Hepatocyte (in vitro differentiated cells): ENCODE results near the gene PRR23E. TPM values are rescaled to one million over a fixed set of nuclear protein-coding genes. Genes with fewer than 3 reads are reported as not detected.

Experiments used
- DNase-seq: peaks from one replicate; pipeline ENCODE4 v3.0.0-alpha.2; 2016; ENCODE audit warnings: low spot score
- H2AFZ ChIP-seq: fragments of 200-600 bp; sonication (generic); 2 replicates; pipeline ENCODE4 v1.6.0; 2016; ENCODE audit warnings: antibody characterized with exemption, mild to moderate bottlenecking
- H3K27ac ChIP-seq: fragments of 200-600 bp; sonication (generic); 2 replicates; pipeline ENCODE4 v1.5.1; 2016; ENCODE audit warnings: mild to moderate bottlenecking
- H3K27me3 ChIP-seq: fragments of 200-600 bp; sonication (generic); 2 replicates; pipeline ENCODE4 v1.6.1; 2016
- H3K36me3 ChIP-seq: fragments of 200-600 bp; sonication (generic); replicated peaks from 2 replicates; pipeline ENCODE4 v1.5.1; 2016; ENCODE audit warnings: low read depth; ENCODE audit not compliant: insufficient read depth
- H3K4me1 ChIP-seq: fragments of 200-600 bp; sonication (generic); 2 replicates; pipeline ENCODE4 v1.5.1; 2016; ENCODE audit warnings: mild to moderate bottlenecking, moderate library complexity; ENCODE audit not compliant: insufficient read depth
- H3K4me2 ChIP-seq: fragments of 200-600 bp; sonication (generic); 2 replicates; pipeline ENCODE4 v1.6.0; 2016
- H3K4me3 ChIP-seq: fragments of 200-600 bp; sonication (generic); 2 replicates; pipeline ENCODE4 v1.5.1; 2016; ENCODE audit warnings: mild to moderate bottlenecking
- H3K79me2 ChIP-seq: fragments of 200-600 bp; sonication (generic); 2 replicates; pipeline ENCODE4 v1.6.0; 2017; ENCODE audit warnings: mild to moderate bottlenecking
- H3K9me2 ChIP-seq: fragments of 200-600 bp; sonication (generic); replicated peaks from 2 replicates; pipeline ENCODE4 v1.6.0; 2017; ENCODE audit warnings: mild to moderate bottlenecking; ENCODE audit not compliant: insufficient read depth
- H3K9me3 ChIP-seq: fragments of 200-600 bp; sonication (generic); 2 replicates; pipeline ENCODE4 v1.5.1; 2016; ENCODE audit warnings: low read depth, mild to moderate bottlenecking
- H4K20me1 ChIP-seq: fragments of 200-600 bp; sonication (generic); 2 replicates; pipeline ENCODE4 v1.6.0; 2016; ENCODE audit warnings: mild to moderate bottlenecking; ENCODE audit not compliant: insufficient read depth, poor library complexity, severe bottlenecking
- EZH2 ChIP-seq: fragments of 200-600 bp; sonication (generic); IDR thresholded peaks from 2 replicates; pipeline ENCODE4 v1.6.1; 2016; ENCODE audit warnings: antibody characterized with exemption, mild to moderate bottlenecking, borderline replicate concordance
- EZH2phosphoT487 ChIP-seq: fragments of 200-600 bp; sonication (generic); IDR thresholded peaks from one replicate; pipeline ENCODE4 v1.6.1; 2018; ENCODE audit warnings: antibody characterized with exemption, mild to moderate bottlenecking, low read depth, moderate library complexity; ENCODE audit not compliant: unreplicated experiment, severe bottlenecking
- WGBS: methylation state at CpG from one replicate; pipeline ENCODE4 v1.1.6; 2016; ENCODE audit warnings: low lambda C conversion rate; ENCODE audit errors: missing lambda C conversion rate; 5-methylcytosine and 5-hydroxymethylcytosine counted together
- polyA plus RNA-seq: library from polyadenylated mRNA; unstranded; fragments of >200 nt; fragmentation: Nextera tagmentation; extraction: Ambion mirVana; gene quantifications from 2 replicates; pipeline ENCODE4 v1.2.1, GENCODE V29; 2016
- total RNA-seq: library from RNA; depleted of rRNA; stranded (reverse); fragments of >200 nt; gene quantifications from 2 replicates; pipeline ENCODE4 v1.2.3, GENCODE V29; 2014
- TF ChIP-seq, protein P1 (sequence below): fragments of 200-600 bp; sonication (generic); IDR thresholded peaks from 2 replicates; pipeline ENCODE4 v1.5.1; 2016; ENCODE audit warnings: antibody characterized with exemption, mild to moderate bottlenecking; ENCODE audit not compliant: poor library complexity

Gene PRR23E
- total and polyA plus RNA-seq, 2 experiments from 2014 or later: not detected

DNA sequence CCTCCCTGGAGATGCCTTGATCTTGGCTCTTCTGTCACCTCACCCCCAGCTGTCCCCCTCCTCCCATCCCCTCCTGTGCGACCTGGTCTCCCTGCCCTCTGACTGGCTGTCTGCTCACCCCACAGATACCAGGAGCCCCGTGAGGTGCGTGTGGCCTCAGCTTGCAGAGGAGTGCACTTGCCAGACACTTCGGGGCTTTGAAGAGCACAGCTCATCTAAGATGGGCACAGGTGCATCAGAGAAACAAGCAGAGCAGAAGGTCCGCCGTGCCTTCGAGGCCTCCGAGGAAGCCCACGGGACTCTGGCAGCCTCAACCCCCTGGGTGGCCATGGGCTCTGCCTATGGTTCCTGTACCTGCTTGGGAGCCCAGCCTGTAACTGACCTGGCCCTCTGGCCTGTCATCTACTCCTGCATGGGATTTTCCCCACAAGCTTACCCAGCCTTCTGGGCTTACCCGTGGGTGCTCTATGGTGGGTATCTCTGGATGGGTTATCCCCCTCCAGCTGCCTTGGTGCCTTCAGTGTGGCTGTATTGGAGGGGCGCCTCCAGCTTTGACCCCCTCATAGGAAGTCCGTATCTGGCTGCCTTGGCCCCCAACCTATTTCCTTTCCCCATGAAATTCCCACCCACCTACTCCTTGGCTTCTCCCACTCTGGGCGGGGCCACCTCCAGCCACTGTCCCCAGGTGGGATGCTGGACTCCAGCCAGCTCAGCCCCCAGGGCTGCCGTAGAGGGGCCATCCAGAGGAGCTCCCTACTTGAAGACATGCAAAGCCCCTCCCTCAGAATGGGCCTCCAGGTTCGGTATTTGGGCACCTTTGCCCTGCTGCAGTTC, 3.8 kb downstream of the PRR23E start:
- 85% methylated on average over 15 of the region's 15 CpGs for WGBS
- Histone ChIP-seq H3K36me3 (no peaks in the 10 kb centered on the region), H3K27ac (no peak overlapping the region), H3K4me1 (no peaks in the 10 kb centered on the region), H3K9me2 (no peaks in the 10 kb centered on the region), H3K27me3 (no peaks in the 10 kb centered on the region), H3K4me2 (no peak overlapping the region), H3K4me3 (no peak overlapping the region), H4K20me1 (no peaks in the 10 kb centered on the region), H3K9me3 (no peaks in the 10 kb centered on the region), H2AFZ (no peak overlapping the region), H3K79me2 (no peaks in the 10 kb centered on the region)
- DNase-seq: no peak
- TF ChIP-seq, protein P1, sequence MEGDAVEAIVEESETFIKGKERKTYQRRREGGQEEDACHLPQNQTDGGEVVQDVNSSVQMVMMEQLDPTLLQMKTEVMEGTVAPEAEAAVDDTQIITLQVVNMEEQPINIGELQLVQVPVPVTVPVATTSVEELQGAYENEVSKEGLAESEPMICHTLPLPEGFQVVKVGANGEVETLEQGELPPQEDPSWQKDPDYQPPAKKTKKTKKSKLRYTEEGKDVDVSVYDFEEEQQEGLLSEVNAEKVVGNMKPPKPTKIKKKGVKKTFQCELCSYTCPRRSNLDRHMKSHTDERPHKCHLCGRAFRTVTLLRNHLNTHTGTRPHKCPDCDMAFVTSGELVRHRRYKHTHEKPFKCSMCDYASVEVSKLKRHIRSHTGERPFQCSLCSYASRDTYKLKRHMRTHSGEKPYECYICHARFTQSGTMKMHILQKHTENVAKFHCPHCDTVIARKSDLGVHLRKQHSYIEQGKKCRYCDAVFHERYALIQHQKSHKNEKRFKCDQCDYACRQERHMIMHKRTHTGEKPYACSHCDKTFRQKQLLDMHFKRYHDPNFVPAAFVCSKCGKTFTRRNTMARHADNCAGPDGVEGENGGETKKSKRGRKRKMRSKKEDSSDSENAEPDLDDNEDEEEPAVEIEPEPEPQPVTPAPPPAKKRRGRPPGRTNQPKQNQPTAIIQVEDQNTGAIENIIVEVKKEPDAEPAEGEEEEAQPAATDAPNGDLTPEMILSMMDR: no peak
- TF ChIP-seq EZH2 (no peak), EZH2phosphoT487 (no peak)

GRCh38 chr3:127197300-127198189, 4.6 kb downstream of the PRR23E start:
- Histone ChIP-seq H3K4me1 (no peaks in the 10 kb centered on the region), H3K4me3 (no peak overlapping the region), H3K27ac (no peak overlapping the region), H3K9me2 (no peaks in the 10 kb centered on the region), H3K9me3 (no peaks in the 10 kb centered on the region), H3K79me2 (no peaks in the 10 kb centered on the region), H3K36me3 (no peaks in the 10 kb centered on the region), H3K27me3 (no peaks in the 10 kb centered on the region), H3K4me2 (no peak overlapping the region), H2AFZ (no peak overlapping the region), H4K20me1 (no peaks in the 10 kb centered on the region)
- TF ChIP-seq EZH2phosphoT487 (no peak), EZH2 (no peak)
- TF ChIP-seq, protein P1: no peak
- 67% methylated on average over 14 of the region's 14 CpGs for WGBS
- DNase-seq: no peak

GRCh38 chr3:127200086-127200691, 7.3 kb downstream of the PRR23E start:
- H3K36me3 ChIP-seq: no peaks in the 10 kb centered on the region
- no peak overlapping the region for H2AFZ ChIP-seq
- no peak overlapping the region for H3K4me3 ChIP-seq
- no peaks in the 10 kb centered on the region for H4K20me1 ChIP-seq
- no peaks in the 10 kb centered on the region for H3K27me3 ChIP-seq
- no peaks in the 10 kb centered on the region for H3K9me2 ChIP-seq
- 81% methylated on average over 6 of the region's 6 CpGs for WGBS
- DNase-seq: no peak
- no peaks in the 10 kb centered on the region for H3K9me3 ChIP-seq
- H3K79me2 ChIP-seq: no peaks in the 10 kb centered on the region
- no peaks in the 10 kb centered on the region for H3K4me1 ChIP-seq
- TF ChIP-seq, protein P1: no peak
- TF ChIP-seq EZH2phosphoT487 (no peak), EZH2 (no peak)
- H3K4me2 ChIP-seq: no peak overlapping the region
- H3K27ac ChIP-seq: no peak overlapping the region
